HG02852 (cell line): ENCODE data around the gene RPS10.
"Not testable (repeated sequence)": the region's sequence is repeated elsewhere in the genome, so short reads cannot be mapped to it uniquely, and the experiment has no call there.

Experiments used
- ATAC-seq: cut with Tn5 transposase; IDR thresholded peaks from one replicate; pipeline ENCODE4 v1.9.1; 2021; ENCODE audit warnings: mild to moderate bottlenecking, moderate library complexity; ENCODE audit not compliant: unreplicated experiment

The RPS10 gene

DNA sequence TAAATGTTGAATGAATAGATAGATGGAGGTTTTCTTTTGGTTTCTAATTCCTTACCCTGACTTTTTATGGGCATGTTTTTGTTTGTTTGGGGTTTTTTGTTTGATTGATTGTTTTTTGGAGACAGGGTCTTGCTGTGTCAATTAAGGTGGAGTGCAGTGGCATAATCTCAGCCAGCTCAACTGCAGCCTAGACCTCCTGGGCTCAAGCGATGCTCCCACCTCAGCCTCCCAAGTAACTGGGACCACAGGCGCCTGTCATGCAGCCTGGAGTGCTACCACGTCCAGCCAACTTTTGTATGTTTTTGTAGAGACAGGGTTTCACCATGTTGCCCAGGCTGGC lies 31.9 kb downstream of the RPS10 start:
- no peak for ATAC-seq

GRCh38 chr6:34393191-34393965 lies 32.5 kb downstream of the RPS10 start:
- no peak for ATAC-seq

DNA sequence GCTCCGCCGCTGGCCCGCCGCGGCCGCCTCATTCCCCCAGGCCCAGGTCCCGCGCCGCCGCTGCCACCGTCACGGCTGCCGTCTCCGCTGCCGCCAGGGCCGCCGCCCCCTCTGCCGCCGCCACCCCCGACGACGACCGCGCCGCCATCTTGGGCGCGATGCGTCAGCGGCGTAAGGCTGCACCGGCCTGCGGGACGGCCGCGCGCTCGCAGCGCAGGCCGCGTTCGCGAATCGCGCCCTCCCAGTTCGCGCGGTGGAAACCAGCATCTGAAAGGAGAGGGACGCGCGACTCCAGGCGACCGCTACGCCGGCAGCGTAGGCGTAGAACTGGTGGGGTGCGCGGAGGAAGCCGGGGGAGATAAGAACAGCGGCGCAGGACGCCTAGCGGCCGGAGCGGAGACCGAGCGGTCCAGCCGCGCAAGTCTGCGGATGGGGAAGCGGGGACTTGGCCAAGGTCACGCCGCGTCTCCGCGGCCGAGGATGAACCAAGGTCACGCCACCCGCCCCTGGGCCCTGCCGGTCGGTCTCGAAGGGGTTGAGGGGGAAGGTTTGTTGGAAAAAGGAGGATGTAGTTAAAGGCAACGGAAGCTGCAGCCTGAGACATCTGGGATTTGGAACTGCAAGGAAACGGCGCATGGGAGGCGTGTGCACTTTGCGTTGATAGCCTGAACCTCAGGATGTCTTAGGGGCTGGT lies 33.2 kb downstream of the RPS10 start, which contains the start of gene NUDT3:
Gene NUDT3, minus strand, starts transcription at position 173 of the 694 bp plus-strand sequence. CDS start 307 bp downstream, outside the sequence.
- peak; percentile 80 for ATAC-seq

- ATAC-seq, result peak; percentile 34
Observed at GRCh38 chr6:34391786-34392496, 33.9 kb downstream of the RPS10 start.

DNA sequence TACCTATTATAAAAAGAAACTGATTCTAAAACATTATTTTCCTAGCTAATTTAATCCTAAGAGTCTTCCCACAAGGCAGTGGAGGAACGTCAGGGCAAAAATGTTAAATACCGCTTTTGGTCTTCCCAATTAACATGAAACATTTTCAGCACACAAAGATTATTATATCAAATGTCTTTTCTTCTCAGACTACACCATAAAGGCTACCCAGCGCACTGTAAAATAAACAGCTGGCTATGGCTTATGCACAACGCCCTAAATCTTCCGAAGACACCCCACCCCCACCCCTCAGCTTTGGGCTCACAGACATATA lies 34.4 kb downstream of the RPS10 start:
- ATAC-seq, result no peak

DNA sequence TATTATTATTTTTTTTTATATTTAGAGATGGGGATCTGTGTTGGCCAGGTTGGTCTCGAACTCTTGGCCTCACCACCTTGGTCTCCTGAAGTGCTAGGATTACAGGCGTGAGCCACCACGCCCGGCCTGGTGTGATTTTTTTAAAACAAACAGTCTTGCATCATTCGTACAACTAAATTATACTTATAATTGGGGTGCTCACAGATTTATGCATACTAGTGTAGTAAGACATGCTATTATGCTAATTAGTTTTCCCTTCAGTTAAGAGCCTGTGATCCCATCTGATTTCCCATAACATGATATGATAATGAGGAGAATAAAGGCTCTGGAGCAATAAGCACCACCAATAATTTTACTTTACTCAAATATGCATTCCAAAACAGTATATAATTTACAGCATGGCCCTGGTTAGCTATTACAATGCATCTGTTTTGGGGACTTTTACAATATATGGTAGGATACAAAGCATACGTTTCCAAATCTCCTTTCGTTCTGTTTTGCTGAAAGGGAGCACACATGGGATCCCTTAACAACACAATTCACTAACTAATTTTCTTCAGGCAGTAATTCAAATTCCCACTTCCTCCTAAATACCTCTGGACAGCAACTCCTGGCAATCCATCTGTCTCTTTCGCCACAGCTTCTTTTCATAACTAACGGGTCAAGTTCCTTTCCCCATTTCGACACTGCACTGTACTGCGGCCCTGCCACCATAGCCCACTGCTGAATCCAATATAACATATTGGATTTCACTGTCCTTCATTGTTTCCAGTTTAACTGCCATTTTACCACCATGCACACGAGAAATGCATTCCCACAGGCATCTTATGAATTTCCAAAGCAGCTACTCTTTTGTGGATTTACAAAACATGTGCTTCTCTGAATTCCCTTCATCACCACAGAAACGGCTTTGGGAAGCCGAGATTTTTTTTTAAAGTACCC lies 35.1 kb downstream of the RPS10 start:
- no peak for ATAC-seq

- no peak for ATAC-seq
Observed at GRCh38 chr6:34389034-34389433, 36.8 kb downstream of the RPS10 start.

DNA sequence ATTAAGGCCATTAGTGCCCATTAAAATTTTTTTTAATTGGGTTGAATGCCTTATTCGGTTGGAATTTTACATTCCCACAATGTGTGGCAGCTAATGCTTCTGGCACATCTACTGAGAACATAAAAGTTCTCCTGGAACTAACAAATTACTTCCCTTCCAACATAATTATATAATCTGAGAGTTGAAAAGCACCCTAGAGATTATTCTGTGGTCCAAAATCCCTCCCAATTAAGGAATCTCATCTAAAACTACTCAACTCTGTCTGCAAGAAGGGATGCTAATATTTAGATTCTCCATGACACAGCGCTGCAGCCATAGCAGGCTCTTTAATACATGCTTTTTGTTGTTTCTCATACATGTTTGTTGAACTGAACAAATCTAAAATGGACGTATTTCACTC lies 37.4 kb downstream of the RPS10 start:
- no peak for ATAC-seq

DNA sequence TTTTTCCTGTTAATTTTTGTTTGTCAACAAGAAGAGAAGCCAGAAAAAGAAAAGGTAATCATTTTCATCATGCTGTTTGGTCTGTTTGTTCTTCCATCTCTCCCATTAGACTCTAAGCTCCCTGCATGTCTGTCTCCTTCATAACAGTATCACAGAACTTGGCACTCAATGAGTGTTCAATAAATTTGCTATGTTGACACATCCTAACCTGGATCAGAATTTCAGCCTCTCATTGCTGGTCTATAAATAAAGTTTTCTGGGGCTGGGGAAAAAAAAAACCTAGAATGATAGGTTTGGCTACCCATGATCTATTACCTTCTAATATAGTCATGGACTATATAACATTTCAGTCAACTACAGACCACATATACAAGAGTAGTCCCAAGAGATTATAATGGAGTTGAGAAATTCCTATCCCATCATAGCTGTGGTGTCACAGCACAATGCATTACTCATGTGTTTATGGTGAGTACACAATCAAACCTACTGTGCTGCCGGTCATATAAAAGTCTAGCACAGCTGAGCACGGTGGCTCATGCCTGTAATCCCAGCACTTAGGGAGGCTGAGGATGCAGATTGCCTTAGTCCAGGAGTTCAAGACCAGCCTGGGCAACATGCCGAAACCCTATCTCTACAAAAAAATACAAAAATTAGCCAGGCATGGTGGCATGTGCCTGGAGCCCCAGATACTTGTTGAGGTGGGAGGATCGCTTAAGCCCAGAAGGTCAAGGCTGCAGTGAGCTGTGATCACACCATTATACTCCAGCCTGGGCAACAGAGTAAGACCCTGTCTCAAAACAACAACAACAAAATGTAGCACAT lies 39.3 kb downstream of the RPS10 start:
- no peak for ATAC-seq

DNA sequence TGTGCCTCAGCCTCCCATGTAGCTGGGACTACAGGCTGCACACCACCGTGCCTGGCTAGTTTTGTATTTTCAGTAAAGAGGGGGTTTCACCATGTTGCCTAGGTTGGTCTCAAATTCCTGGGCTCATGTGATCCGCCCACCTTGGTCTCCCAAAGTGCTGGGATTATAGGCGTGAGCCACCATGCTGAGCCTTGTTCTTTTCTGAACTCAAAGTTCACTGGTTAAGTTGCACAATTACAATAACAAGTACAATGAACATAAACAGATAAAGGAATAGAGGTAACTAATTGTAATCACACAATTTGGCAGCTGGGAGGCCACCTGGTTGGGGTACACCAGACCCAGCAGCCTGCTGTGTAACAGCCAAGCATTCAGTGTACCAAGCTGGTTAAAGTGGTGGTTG lies 40.1 kb downstream of the RPS10 start:
- ATAC-seq, result no peak

DNA sequence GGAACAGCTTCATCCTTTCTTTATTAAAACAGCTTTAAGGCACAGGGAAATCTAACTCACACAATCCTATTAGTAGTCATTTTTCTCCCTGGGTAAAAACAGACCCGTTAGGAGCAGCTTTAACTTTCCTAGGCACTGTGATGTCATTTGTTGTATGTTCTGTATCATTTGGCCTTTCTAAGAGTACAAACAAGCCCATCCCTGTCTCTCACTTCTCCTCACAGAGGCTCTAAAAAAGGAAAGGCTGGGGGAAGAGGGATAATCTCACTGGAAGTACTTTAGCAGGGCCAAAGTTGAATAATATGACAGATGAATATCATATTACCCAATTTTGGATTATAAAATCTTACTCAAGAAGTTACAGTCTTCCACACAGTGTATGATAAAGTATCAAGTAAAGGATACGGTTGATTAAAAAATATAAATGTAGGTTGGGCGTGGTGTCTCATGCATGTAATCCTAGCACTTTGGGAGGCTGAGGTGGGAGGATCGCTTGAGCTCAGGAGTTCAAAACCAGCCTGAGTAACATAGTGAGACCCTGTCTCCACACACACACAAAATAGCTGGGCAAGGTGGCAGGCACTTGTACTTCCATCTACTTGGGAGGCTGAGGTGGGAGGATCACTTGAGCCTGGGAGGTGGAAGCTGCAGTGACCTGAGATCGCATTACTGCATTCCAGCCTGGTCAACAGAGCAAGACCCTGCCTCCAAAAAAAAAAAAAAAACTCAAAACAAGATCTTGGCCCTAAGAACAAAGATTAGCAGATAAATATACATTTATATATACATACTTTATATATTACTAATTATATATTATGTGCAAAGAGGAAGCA lies 41.3 kb downstream of the RPS10 start:
- no peak for ATAC-seq

DNA sequence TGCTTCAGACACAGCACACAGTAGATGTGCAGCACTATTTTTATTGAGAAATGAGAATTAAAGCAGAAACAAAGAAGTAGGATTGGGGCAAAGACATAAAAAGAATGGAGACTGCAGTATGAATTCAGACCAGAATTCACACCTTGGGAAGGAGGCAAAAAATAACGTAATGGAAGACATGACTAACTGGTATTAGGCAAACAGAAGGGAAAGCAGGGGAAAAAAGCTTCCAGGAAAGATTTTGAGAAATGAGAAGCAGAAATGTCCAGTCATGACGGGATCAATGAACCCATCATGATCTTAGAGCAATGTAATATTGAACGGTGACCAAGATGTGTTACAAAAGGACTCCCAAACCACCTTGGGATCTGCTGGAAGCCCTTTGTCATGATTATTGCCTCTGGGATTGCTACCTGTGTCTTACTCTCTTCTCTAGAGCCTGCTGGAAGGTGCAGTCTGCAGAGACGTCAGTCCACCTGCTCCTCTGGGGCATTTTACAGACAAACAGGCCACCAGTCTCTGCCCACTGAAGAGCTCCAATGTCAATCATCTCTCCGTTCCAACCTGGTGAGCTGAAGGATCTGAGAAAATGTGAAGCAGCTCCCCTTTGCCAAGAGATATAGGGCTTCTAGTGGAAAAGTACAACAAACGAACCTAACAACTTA lies 42.1 kb downstream of the RPS10 start:
- no peak for ATAC-seq

- no peak for ATAC-seq
Observed at GRCh38 chr6:34383161-34383631, 42.7 kb downstream of the RPS10 start.

DNA sequence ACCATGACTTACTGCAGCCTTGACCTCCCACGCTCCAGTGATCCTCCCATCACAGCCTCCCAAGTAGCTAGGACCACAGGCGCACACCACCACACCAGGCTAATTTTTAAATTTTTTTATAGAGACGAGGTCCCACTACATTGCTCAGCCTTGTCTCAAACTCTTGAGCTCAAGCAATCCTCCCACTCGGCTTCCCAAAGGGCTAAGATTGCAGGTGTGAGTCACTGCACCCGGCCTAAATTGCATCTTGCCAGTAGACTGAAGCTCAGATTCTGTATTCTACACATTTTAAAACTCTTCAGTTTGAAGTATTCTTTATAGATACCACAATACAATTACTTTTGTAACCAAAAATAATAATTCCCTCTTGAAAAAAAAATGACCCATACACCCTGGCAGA lies 44.8 kb downstream of the RPS10 start:
- ATAC-seq, result no peak

- ATAC-seq, result no peak
Observed at GRCh38 chr6:34378470-34378869, 47.4 kb downstream of the RPS10 start.

GRCh38 chr6:34377984-34378383 lies 47.9 kb downstream of the RPS10 start:
- no peak for ATAC-seq

- not testable (repeated sequence) for ATAC-seq
Observed at GRCh38 chr6:34377571-34377970, 48.3 kb downstream of the RPS10 start.

GRCh38 chr6:34375833-34376232 lies 50.0 kb downstream of the RPS10 start:
- no peak for ATAC-seq
